ENCODE results near the gene PTPN2. TPM values are rescaled to one million over a fixed set of nuclear protein-coding genes. Genes with fewer than 3 reads are reported as not detected.

The PTPN2 gene
- total RNA-seq, 2 donors from 2014 or later, result 13.2 to 14.3 TPM

DNA sequence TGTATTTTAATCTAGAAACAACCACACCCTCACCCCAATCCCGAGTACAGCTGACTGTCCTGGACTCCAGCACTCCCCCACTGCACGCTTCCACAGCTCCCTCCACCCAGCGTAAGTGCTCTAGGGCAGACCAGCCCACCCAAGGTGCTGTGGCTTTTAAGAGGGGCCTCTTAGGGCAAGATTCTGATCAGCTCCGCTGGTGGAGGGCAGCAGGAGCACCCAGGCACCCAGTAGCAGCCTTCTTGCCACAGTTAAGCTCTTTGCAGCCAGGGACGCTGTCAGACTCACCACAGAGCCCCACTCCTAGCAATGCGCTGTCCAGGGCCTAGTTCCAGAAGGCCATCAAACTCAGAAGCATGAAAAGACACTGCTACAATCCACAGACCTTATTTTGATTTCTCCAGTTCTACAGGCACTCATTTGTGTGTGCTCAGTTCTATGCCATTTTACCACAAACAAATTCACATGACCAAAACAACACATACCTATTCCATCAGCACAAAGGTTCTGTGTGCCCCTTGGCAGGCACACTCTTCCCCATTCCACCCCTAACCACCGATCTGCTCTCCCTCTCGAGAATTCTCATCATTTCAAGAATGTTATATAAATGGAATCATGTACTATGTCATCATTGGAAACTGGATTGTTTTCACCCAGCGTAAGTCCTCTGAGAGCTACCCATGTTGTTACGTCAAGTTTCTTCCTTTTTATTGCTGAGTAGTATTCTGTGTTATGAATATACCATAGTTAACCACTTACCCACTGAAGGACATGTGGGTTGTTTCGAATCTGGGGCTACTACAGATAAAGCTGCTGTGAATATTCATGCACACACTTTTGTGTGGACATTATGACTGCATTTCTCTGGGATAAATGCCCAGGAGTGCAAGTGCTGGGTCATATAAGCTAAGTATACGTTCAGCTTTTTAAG is 40.4 kb downstream of the PTPN2 start:
- TF ChIP-seq, protein P1, sequence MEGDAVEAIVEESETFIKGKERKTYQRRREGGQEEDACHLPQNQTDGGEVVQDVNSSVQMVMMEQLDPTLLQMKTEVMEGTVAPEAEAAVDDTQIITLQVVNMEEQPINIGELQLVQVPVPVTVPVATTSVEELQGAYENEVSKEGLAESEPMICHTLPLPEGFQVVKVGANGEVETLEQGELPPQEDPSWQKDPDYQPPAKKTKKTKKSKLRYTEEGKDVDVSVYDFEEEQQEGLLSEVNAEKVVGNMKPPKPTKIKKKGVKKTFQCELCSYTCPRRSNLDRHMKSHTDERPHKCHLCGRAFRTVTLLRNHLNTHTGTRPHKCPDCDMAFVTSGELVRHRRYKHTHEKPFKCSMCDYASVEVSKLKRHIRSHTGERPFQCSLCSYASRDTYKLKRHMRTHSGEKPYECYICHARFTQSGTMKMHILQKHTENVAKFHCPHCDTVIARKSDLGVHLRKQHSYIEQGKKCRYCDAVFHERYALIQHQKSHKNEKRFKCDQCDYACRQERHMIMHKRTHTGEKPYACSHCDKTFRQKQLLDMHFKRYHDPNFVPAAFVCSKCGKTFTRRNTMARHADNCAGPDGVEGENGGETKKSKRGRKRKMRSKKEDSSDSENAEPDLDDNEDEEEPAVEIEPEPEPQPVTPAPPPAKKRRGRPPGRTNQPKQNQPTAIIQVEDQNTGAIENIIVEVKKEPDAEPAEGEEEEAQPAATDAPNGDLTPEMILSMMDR (IDR thresholded peaks at IDR 0.05), result no peak
- Histone ChIP-seq H3K27me3 (no peaks in the 10 kb centered on the region), H3K4me1 (no peaks in the 10 kb centered on the region), H3K36me3 (no peaks in the 10 kb centered on the region), H3K9me3 (no peaks in the 10 kb centered on the region), H3K4me3 (no peak overlapping the region), H3K27ac (no peak overlapping the region)
- no peak for DNase-seq (ENCODE audit: low spot score)

DNA sequence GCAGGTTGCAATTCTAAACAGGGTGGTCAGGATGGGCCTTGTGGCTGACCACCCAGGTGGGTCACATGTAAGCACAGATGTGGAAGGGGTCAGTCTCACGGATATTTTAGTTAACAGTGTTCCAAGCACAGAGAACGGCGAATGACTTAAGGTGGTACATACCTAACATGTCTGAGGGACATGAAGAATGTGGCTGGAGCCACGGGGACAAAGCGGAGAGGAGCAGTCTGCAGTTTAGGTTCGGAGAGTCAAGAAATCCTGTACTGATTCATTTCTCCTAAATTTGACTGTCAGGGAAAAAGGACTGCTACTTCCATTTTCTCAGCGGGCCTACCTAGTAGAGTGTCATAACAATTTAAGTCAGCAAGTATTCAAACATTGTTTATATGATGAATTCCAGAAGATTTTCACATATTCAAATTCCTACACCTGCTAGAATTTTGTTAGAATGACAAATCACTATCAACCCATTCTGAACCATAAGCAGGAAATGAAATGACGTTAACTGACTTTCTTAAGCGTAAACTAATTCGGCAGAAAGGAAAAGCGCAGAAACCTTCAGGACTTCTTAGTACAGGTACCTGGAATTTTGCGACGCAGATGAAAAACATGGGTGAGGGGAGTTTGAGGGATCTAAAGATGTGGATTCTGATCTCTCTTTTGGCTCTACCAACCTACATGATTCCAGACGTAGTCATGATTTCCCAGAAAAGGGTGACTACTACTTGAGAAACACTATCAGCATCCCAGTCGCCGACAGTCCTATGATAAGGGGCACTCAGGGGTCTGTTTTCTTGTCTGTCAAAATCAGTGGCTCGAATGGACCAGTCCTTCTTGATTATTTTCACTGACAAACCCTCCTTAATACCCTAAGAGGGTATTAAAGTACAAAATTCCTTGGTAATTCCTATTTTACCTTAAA is 41.3 kb downstream of the PTPN2 start:
- Histone ChIP-seq H3K9me3 (no peaks in the 10 kb centered on the region), H3K27me3 (no peaks in the 10 kb centered on the region), H3K4me3 (no peak overlapping the region), H3K4me1 (peaks cover 0 to 8% of the 10 kb centered on the region in 2 donors), H3K27ac (no peak overlapping the region), H3K36me3 (no peaks in the 10 kb centered on the region)
- TF ChIP-seq, protein P1 (IDR thresholded peaks at IDR 0.05), result no peak
- no peak for DNase-seq (ENCODE audit: low spot score)

DNA sequence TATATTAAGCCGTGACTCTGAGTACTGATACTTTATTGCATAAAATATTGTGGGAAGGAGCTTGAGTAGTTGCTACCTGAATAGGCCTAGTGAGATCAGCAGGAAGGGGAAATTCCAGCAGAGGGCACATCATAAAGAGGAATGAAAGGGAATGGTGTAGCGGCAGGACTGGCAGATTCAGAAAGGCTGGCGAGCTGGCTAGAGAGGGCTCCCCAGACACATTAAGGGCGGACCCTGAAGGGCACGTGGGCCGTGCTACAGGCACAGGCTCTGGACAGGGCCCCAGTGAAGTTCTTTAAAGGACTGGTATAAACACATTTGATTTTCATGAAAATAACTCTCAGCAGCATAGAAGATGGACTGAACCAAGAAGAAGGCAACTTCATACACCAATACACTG is 43.0 kb downstream of the PTPN2 start:
- Histone ChIP-seq H3K36me3 (peaks cover 5% of the 10 kb centered on the region), H3K4me1 (peaks cover 0 to 9% of the 10 kb centered on the region in 2 donors), H3K4me3 (no peak overlapping the region), H3K27me3 (no peaks in the 10 kb centered on the region), H3K27ac (no peak overlapping the region), H3K9me3 (no peaks in the 10 kb centered on the region)
- TF ChIP-seq, protein P1 (IDR thresholded peaks at IDR 0.05), result no peak
- no peak for DNase-seq (ENCODE audit: low spot score)

DNA sequence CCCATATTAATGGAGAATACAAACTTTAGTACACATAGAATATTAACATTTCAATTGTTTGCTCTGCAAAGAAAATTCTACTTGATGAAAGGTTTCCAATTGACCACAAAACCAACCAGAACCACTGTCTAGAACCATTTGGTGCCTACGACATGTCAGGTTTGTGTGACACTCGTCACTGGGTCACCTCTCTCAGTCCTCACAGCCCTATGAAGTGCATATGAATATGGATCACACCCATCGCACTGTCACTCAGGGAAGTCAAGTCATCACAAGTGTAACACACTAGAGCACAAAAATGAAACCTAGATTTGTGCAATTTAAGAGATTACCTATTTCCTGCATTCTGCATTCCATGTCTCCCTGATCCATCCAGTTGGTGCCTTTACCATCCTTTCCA is 43.7 kb downstream of the PTPN2 start:
- Histone ChIP-seq H3K4me3 (no peak overlapping the region), H3K36me3 (peaks cover 7% of the 10 kb centered on the region), H3K27ac (no peak overlapping the region), H3K4me1 (peaks cover 0 to 9% of the 10 kb centered on the region in 2 donors), H3K9me3 (no peaks in the 10 kb centered on the region), H3K27me3 (no peaks in the 10 kb centered on the region)
- no peak for DNase-seq (ENCODE audit: low spot score)
- TF ChIP-seq, protein P1 (IDR thresholded peaks at IDR 0.05), result no peak

DNA sequence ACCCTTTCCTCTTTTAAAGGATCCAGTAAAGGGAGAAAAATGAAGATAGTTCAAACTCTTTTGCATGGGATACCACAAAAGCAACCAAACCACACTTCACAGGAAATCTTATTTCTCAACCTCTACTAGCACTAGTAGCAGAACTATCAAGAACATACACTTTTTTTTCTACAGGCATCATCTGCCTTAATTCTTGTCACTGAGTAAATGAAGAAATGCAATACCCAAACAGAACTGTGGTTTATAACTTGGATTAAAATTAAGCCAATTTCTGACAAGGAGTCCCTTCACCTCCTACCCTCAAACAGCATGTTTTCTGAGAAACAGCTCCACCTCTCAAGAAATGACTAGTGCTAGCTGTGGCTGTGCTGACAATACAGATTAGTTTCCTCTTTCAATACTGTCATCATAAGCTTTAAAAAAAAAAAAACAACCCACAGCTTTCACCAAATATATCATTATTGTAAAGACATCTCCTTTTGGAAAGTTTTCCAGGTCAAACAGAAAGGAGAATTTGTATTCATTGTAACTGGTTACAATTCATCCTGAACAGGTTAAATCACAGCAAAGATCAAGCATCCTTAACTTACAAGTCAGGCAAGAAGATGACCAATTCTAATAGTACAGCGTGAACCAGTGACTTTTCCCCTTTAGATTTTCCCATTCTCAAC is 44.4 kb downstream of the PTPN2 start:
- H3K27me3 ChIP-seq, result no peaks in the 10 kb centered on the region
- no peaks in the 10 kb centered on the region for H3K9me3 ChIP-seq
- TF ChIP-seq, protein P1 (IDR thresholded peaks at IDR 0.05), result no peak
- no peak overlapping the region for H3K4me3 ChIP-seq
- H3K36me3 ChIP-seq, result peaks cover 7% of the 10 kb centered on the region
- DNase-seq (ENCODE audit: low spot score), result no peak
- peak overlapping the region in 1 of 2 donors; percentile 15 for H3K27ac ChIP-seq
- peaks cover 0 to 9% of the 10 kb centered on the region in 2 donors for H3K4me1 ChIP-seq

All from right atrium auricular region (tissue), 2 donors.